Lower leg skin (tissue), 3 donors: ENCODE measurements around the gene SYTL2.

ENCODE experiments used
- CTCF ChIP-seq, 3 donors: fragments of 450-650 bp; IDR thresholded peaks; one replicate each; pipeline ENCODE4 v1.5.1; 2016; ENCODE audit warnings: antibody characterized with exemption in 3 of 3, mild to moderate bottlenecking in 3 of 3, moderate library complexity in 2 of 3
- POLR2A ChIP-seq, 2 donors: fragments of 450-650 bp; IDR thresholded peaks; one replicate each; pipeline ENCODE4 v1.6.1; 2016 to 2017; ENCODE audit warnings: antibody characterized with exemption in 2 of 2, mild to moderate bottlenecking in 1 of 2, moderate library complexity in 1 of 2

- TF ChIP-seq CTCF (IDR thresholded peaks at IDR 0.05), result no peak
- no peak for TF ChIP-seq POLR2A (IDR thresholded peaks at IDR 0.05)
Measured at GRCh38 chr11:85755285-85755684, 55.7 kb downstream of the SYTL2 start.
